DOHH2 (cell line): ENCODE results near the gene C2CD4A.

Experiments
- H3F3A ChIP-seq: fragments of 200-600 bp; sonication (generic), shearing (Covaris generic); 2 replicates; pipeline ENCODE4 v1.6.0; 2016; ENCODE audit warnings: antibody characterized with exemption, mild to moderate bottlenecking; ENCODE audit not compliant: control insufficient read depth, insufficient read depth
- H3K27ac ChIP-seq: fragments of 200-600 bp; sonication (generic); 2 replicates; pipeline ENCODE4 v1.5.1; 2014; ENCODE audit warnings: low read depth, mild to moderate bottlenecking, low read length, moderate library complexity
- H3K27me3 ChIP-seq: fragments of 200-600 bp; sonication (generic); 2 replicates; pipeline ENCODE4 v1.6.1; 2014; ENCODE audit warnings: mild to moderate bottlenecking, low read length, mixed read lengths; ENCODE audit not compliant: control insufficient read depth
- H3K36me3 ChIP-seq: fragments of 200-600 bp; sonication (generic); 2 replicates; pipeline ENCODE4 v1.6.1; 2014; ENCODE audit warnings: mild to moderate bottlenecking, low read length, moderate library complexity, mixed read lengths; ENCODE audit not compliant: control insufficient read depth
- H3K4me1 ChIP-seq: fragments of 200-600 bp; sonication (generic); 2 replicates; pipeline ENCODE4 v1.6.1; 2014; ENCODE audit warnings: mild to moderate bottlenecking, low read length, mixed read lengths; ENCODE audit not compliant: control insufficient read depth
- H3K4me2 ChIP-seq: fragments of 200-600 bp; sonication (generic); 2 replicates; pipeline ENCODE4 v1.6.0; 2014; ENCODE audit warnings: mild to moderate bottlenecking, low read length, moderate library complexity
- H3K4me3 ChIP-seq: fragments of 200-600 bp; sonication (generic); 2 replicates; pipeline ENCODE4 v1.5.1; 2014; ENCODE audit warnings: mild to moderate bottlenecking, low read length, mixed read lengths
- H3K79me2 ChIP-seq: fragments of 200-600 bp; sonication (generic); 2 replicates; pipeline ENCODE4 v1.6.1; 2014; ENCODE audit warnings: mild to moderate bottlenecking, low read length, mixed read lengths; ENCODE audit not compliant: control insufficient read depth
- H3K9me2 ChIP-seq: fragments of 200-600 bp; sonication (generic); replicated peaks from 2 replicates; pipeline ENCODE4 v1.6.1; 2014; ENCODE audit warnings: mild to moderate bottlenecking, low read length, mixed read lengths; ENCODE audit not compliant: control insufficient read depth
- H3K9me3 ChIP-seq: fragments of 200-600 bp; sonication (generic); 2 replicates; pipeline ENCODE4 v1.6.1; 2014; ENCODE audit warnings: antibody characterized with exemption, low read length, mixed read lengths; ENCODE audit not compliant: control insufficient read depth, insufficient read depth
- H4K20me1 ChIP-seq: fragments of 200-600 bp; sonication (generic); 2 replicates; pipeline ENCODE4 v1.6.0; 2014; ENCODE audit warnings: low read depth, mild to moderate bottlenecking, antibody characterized with exemption, low read length, moderate library complexity; ENCODE audit not compliant: control insufficient read depth, insufficient read depth
- CTCF ChIP-seq: fragments of 200-600 bp; sonication (generic); IDR thresholded peaks from one replicate; pipeline ENCODE4 v1.5.1; 2014; ENCODE audit warnings: antibody characterized with exemption, mild to moderate bottlenecking, low read depth, low read length; ENCODE audit not compliant: poor library complexity, severe bottlenecking
- EZH2phosphoT487 ChIP-seq: fragments of 200-600 bp; sonication (generic); IDR thresholded peaks from 2 replicates; pipeline ENCODE4 v1.6.1; 2017; ENCODE audit warnings: borderline replicate concordance, mild to moderate bottlenecking, antibody characterized with exemption, low read length, moderate library complexity, mixed read lengths

Gene C2CD4A

GRCh38 chr15:62088353-62088693, 21.5 kb downstream of the C2CD4A start:
- Histone ChIP-seq H3K4me1 (no peaks in the 10 kb centered on the region), H3K9me2 (no peaks in the 10 kb centered on the region), H3K4me2 (no peak overlapping the region), H3K36me3 (no peaks in the 10 kb centered on the region), H3K4me3 (no peak overlapping the region), H4K20me1 (no peaks in the 10 kb centered on the region), H3K27ac (no peak overlapping the region), H3K79me2 (no peaks in the 10 kb centered on the region), H3K9me3 (no peaks in the 10 kb centered on the region), H3F3A (no peaks in the 10 kb centered on the region), H3K27me3 (peaks cover 4% of the 10 kb centered on the region; the same call in 1 of the 2 replicates)
- no peak for TF ChIP-seq CTCF
- no peak for TF ChIP-seq EZH2phosphoT487

- no peak for TF ChIP-seq EZH2phosphoT487
- no peak for TF ChIP-seq CTCF
- H3K4me2 ChIP-seq, result no peak overlapping the region
- H3K4me1 ChIP-seq, result no peaks in the 10 kb centered on the region
- H3K36me3 ChIP-seq, result no peaks in the 10 kb centered on the region
- no peak overlapping the region for H3K4me3 ChIP-seq
- H3K27ac ChIP-seq, result no peak overlapping the region
- H3K9me3 ChIP-seq, result no peaks in the 10 kb centered on the region
- peaks cover 4% of the 10 kb centered on the region; the same call in 1 of the 2 replicates for H3K27me3 ChIP-seq
- no peaks in the 10 kb centered on the region for H3K9me2 ChIP-seq
- no peaks in the 10 kb centered on the region for H4K20me1 ChIP-seq
- H3F3A ChIP-seq, result no peaks in the 10 kb centered on the region
- H3K79me2 ChIP-seq, result no peaks in the 10 kb centered on the region
These were observed 22.8 kb downstream of the C2CD4A start for GRCh38 chr15:62089616-62090015.

GRCh38 chr15:62090988-62091387, 24.2 kb downstream of the C2CD4A start:
- no peak for TF ChIP-seq EZH2phosphoT487
- no peak for TF ChIP-seq CTCF
- H3K27me3 ChIP-seq, result peaks cover 4% of the 10 kb centered on the region; the same call in 1 of the 2 replicates

GRCh38 chr15:62093809-62094208, 27.0 kb downstream of the C2CD4A start:
- no peaks in the 10 kb centered on the region for H3K9me3 ChIP-seq
- H3K4me3 ChIP-seq, result no peak overlapping the region
- H3F3A ChIP-seq, result no peaks in the 10 kb centered on the region
- no peak overlapping the region for H3K4me2 ChIP-seq
- no peaks in the 10 kb centered on the region for H3K27me3 ChIP-seq
- H4K20me1 ChIP-seq, result no peaks in the 10 kb centered on the region
- no peaks in the 10 kb centered on the region for H3K79me2 ChIP-seq
- no peaks in the 10 kb centered on the region for H3K36me3 ChIP-seq
- no peaks in the 10 kb centered on the region for H3K4me1 ChIP-seq
- H3K27ac ChIP-seq, result no peak overlapping the region
- H3K9me2 ChIP-seq, result no peaks in the 10 kb centered on the region
- TF ChIP-seq CTCF (no peak), EZH2phosphoT487 (no peak)

More at GRCh38 chr15:62090988-62091387, 24.2 kb downstream of the C2CD4A start:
- Histone ChIP-seq H3F3A (no peaks in the 10 kb centered on the region), H3K4me2 (no peak overlapping the region), H3K4me1 (no peaks in the 10 kb centered on the region), H3K4me3 (no peak overlapping the region), H3K79me2 (no peaks in the 10 kb centered on the region), H3K36me3 (no peaks in the 10 kb centered on the region), H4K20me1 (no peaks in the 10 kb centered on the region), H3K27ac (no peak overlapping the region), H3K9me2 (no peaks in the 10 kb centered on the region), H3K9me3 (no peaks in the 10 kb centered on the region)
